H54 (cell line): ENCODE measurements around the gene ARMH3.
"Not testable (repeated sequence)": the region's sequence is repeated elsewhere in the genome, so short reads cannot be mapped to it uniquely, and the experiment has no call there.

Source experiments
- DNase-seq: peaks from one replicate; pipeline ENCODE4 v3.0.0; 2011; ENCODE audit warnings: low spot score, mixed read lengths; ENCODE audit not compliant: insufficient read length
- FAIRE-seq: peaks from 3 replicates; lab custom pipeline; 2011; peaks lifted over from hg19 to GRCh38; lab: Jason Lieb, UNC
- POLR2A ChIP-seq: IDR thresholded peaks from 2 replicates; pipeline ENCODE4 v1.6.1; 2011; ENCODE audit warnings: low read depth, mild to moderate bottlenecking, low read length

The ARMH3 gene

DNA sequence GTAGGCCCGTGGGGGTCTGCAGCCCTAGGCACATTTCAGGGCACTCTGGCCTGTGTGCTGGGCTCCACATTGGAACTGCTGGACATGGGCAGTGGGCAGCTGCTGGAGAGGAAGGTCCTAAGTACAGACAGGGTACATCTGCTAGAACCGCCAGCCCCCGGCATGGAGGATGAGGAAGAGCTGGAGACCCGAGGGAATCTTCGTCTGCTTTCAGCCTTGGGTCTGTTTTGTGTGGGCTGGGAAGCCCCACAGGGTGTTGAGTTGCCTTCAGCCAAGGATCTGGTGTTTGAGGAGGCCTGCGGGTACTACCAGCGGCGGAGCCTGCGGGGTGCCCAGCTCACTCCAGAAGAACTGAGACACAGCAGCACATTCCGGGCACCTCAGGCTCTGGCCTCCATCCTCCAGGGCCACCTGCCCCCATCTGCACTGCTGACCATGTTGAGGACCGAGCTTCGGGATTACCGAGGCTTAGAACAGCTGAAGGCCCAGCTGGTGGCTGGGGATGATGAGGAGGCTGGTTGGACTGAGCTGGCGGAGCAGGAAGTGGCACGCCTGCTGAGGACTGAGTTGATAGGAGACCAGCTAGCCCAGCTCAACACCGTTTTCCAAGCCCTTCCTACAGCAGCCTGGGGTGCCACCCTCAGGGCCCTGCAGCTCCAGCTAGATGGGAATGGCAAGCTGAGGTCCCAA is 10.6 kb upstream of the ARMH3 start:
- no peak for DNase-seq
- FAIRE-seq, result no peak

DNA sequence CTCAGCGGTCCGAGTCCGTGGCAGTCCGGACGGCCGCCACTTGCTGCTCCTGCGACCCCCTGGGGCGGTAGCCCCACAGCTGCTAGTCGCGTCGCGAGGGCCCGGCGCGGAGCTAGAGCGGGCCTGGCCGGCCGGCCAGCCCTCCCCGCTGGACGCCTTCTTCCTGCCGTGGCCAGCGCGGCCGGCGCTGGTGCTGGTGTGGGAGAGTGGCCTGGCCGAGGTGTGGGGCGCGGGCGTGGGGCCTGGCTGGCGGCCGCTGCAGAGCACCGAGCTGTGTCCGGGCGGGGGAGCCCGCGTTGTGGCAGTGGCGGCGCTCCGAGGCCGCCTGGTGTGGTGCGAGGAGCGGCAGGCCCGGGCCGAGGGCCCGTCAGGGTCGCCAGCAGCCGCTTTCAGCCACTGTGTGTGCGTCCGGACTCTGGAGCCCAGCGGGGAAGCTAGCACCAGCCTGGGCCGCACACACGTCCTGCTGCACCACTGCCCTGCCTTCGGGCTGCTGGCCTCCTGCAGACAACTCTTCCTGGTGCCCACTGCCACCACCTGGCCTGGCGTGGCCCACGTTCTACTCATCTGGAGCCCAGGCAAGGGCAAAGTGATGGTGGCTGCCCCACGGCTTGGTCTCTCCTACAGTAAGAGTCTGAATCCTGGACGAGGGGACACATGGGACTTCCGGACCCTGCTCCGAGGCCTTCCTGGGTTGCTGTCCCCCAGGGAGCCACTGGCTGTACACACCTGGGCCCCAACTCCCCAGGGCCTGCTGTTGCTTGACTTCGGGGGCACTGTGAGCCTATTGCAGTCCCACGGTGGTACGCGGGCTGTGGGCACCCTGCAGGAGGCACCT is 9.8 kb upstream of the ARMH3 start:
- DNase-seq (peak; percentile 26), FAIRE-seq (no peak)
- TF ChIP-seq POLR2A, result peak; percentile 46

More for the DNA sequence above, 10.6 kb upstream of the ARMH3 start:
- no peak for TF ChIP-seq POLR2A

DNA sequence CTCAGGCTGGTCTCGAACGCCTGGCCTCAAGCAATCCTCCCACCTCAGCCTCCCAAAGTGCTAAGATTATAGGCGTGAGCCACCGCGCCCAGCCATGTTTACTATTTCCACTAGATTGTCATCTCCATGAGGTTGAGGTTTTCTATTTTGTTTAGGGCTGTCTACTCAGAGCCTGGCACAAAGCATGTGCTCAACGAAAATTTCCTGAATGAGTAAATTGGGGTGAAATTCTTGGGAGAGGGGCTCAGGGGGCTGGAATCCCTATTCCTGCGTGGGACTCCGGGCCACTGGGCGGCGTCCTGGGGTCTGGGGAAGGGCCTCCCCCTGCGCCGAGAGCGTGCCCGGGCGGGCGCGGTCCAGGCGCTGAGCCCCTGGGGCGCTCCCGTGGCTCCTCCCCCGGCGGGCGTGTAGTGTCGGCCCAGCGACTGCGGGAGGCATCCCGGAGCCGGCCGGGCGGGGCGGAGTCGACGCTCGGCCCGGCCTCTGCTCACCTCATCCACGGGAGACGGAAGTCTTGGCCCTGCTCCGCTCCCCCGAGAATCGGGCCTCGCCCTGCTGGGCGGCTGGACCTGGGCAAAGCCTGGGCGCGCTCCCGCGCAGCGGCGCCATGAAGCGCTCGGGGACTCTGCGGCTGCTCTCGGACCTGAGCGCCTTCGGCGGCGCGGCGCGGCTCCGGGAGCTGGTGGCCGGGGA is 9.0 kb upstream of the ARMH3 start, which contains the start of gene HPS6:
Gene HPS6 (plus strand): TSS at position 482 of the 693 bp plus-strand sequence. CDS start 126 bp downstream, at position 608.
- TF ChIP-seq POLR2A, result peak; percentile 85
- FAIRE-seq (no peak), DNase-seq (peak; percentile 95)

DNA sequence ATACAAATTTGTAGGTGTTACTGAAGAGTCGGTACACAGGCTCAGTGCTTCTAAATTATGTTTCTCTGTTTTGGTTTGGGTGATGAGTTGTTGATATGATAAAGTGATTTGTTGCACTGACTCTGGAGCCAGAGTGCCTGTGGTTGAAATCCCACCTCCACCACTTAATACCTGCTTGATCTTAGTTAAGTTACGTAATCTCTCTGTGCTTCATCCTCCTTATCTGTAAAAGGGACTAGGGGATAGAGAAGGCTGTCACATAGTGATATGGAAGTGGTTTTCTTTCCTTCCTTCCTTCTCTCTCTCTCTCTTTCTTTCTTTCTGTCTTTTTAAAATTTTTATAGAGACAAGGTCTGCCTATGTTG is 8.5 kb upstream of the ARMH3 start:
- DNase-seq, result no peak
- no peak for TF ChIP-seq POLR2A
- FAIRE-seq, result no peak

DNA sequence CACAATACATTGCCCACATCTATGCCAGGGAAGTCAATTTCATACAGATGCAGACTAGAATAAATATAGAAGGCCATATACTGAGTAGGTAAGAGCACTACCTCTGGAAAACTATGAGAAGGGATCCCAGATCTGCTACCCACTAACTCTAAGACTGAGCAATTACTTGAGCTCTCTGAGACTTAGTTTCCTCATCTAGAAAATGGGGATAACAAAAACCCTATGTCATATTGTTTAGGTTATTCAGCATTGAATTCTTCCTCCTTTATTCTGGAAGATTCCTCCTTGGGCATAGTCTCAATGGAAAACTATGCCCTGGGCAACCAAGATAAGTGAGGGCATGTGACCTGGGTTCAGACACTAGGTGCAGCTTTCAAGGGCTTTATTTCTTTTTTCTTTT is 4.0 kb upstream of the ARMH3 start:
- FAIRE-seq, result no peak
- no peak for TF ChIP-seq POLR2A
- no peak for DNase-seq

DNA sequence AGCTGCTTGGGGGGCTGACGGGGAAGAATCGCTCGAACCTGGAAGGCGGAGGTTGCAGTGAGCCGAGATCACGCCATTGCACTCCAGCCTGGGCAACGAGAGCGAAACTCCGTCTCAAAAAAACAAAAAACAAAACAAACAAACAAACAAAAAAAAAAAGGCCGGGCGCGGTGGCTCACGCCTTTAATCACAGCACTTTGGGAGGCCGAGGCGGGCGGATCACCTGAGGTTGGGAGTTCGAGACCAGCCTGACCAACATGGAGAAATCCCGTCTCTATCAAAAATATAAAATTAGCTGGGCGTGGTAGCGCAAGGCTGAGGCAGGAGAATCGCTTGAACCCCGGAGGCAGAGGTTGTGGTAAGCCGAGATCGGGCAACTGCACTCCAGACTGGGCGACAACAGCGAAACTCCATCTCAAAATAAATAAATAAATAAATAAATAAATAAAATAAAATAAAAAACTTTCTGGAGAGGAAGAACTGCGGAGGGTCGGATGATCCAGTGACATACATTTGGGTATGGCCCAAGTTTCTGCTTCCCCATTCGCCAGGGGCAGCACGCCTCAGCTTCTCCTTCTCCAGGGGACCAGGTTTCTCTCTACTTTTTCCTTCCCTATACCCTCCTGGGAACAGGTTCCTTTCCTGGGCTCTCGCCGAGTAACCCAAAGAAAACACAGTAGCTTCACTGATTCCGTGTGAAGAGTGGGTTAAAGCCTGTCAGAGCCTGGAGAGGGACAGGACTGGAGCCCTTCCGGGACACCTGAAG is 909 bp downstream of the ARMH3 start:
- not testable (repeated sequence) for DNase-seq, FAIRE-seq

DNA sequence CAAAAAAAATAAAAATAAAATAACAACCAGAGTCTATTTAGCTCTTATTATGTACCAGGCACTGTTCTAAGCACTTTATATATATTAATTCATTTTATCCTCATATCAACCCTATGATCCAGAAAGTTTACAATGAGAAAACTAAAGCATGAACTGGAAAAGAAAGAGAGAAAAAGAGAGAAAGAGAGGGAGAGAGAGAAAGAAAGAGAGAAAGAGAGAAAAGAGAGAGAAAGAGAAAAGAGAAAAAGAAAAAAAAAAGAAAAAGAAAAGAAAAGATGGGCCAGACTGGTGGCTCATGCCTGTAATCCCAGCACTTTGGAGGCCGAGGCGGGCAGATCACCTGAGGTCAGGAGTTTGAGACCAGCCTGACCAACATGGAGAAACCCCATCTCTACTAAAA is 9.9 kb downstream of the ARMH3 start:
- no peak for FAIRE-seq

DNA sequence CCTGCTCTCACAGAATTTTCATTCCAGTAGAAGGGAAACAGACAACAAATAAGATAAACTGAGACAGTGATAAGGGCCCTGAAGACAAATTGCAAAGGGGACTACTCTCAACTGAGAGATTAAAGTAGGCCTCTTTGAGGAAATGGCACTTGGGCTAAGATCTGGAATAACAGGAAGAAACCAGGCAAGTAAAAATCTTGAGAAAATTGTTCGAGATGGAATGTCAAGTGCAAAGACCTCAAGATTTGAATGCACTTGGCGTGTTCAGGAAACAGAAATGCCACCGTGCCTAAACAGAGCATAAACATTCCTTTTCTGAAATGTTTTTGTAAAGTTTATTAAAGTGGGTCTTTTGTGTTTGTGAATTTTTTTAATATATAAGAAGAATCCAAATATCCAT is 10.7 kb downstream of the ARMH3 start:
- no peak for TF ChIP-seq POLR2A
- FAIRE-seq, result no peak
- DNase-seq, result no peak

More for the DNA sequence above, 9.9 kb downstream of the ARMH3 start:
- TF ChIP-seq POLR2A, result no peak
- DNase-seq, result no peak

DNA sequence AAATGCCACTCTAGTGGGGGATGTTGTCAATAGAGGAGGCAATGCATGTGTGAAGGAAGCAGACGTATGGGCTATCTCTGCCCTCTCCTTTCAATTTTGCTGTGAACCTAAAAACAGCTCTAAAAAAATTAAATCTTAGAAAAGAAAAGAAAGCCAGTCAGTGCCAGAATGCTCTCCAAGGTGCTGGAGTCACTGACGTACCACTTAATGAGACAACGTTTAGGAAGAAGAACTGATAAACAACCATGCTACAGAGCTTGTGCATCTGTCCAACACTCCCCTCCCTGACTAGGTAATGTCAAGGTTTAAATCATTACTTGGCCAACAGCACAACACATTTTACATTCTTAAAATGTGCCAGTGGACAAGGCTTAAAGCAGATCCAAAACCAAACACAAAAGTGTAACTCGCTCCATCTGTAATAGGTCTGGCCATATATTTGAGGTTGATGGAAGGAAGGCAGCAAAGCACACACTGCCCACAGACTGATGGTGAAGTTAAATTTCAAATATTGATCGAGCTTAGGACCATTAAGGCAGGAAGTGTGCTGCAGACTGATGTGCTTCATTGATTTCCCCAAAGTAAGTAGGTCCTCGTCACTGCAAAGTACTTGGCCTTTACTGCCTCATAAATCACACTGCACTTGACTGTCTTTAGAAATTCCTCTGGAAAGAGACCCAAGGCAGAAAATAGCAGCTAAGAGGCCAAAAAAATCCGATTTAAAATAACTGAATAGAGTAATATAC is 15.5 kb downstream of the ARMH3 start:
- no peak for TF ChIP-seq POLR2A
- FAIRE-seq, result no peak
- no peak for DNase-seq

DNA sequence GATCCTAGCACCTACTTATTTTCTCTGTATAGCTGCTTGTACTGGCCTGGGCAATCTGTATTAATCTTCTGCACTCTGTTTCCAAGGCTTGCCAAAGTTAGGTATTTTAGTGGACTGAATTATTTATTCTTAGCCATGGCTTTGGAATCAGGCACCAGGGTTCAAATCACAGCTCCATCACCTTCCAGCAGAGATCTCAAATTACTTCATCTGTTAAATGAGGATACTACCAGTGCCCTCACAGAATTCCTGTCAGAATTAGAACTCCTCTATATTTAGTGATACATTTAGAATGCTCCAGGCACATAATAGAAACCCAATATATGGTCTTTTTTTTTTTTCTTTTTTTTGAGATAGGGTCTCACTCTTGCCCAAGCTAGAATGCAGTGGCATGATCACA is 17.6 kb downstream of the ARMH3 start:
- no peak for TF ChIP-seq POLR2A
- no peak for FAIRE-seq
- DNase-seq, result no peak

DNA sequence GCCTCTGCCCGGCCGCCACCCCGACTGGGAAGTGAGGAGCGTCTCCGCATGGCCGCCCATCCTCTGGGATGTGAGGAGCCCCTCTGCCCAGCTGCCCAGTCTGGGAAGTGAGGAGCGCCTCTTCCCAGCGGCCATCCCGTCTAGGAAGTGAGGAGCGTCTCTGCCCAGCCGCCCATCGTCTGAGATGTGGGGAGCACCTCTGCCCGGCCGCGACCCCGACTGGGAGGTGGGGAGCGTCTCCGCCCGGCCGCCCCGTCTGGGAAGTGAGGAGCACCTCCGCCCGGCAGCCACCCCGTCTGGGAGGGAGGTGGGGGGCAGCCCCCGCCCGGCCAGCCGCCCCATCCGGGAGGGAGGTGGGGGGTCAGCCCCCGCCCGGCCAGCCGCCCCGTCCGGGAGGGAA is 20.2 kb downstream of the ARMH3 start:
- DNase-seq, FAIRE-seq: not testable (repeated sequence)

DNA sequence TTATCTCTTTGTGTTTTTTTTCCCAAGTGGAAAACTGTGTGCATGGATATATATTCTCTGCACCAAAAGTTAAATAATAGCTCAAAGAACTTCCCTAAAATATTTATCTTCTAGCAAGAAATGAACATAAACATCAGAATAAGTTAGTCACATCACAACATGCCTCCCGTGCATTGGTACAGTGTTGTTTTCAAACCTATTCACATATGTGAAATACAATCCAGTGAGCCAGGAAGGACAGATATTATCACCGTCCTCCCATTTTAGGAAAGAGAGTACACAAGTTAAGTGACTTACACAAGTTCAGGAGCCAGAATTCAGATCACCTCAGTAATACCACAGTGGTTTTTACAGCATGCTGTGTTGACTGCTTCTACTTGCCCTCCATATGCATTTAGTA is 22.2 kb downstream of the ARMH3 start:
- DNase-seq, result no peak

DNA sequence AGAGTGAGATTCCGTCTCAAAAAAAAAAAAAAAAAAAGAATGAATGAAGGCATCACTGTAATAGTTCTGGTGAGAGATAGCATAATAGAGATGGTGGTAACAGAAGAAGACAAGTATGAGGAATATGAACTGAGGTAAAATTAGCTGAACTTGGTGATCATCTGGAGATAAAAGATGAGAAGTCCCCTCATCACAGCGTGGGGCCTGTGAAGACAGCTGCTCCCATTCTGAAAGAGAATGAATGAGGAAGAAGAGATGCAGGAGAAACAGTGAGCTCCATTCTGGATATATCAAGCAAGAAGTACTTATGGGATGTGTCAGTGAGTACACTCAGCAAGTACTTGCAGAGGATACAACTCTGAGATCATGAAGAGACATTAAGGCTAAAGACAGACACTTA is 28.7 kb downstream of the ARMH3 start:
- FAIRE-seq (no peak), DNase-seq (no peak)
- TF ChIP-seq POLR2A, result no peak

More for the DNA sequence above, 22.2 kb downstream of the ARMH3 start:
- FAIRE-seq, result no peak
- no peak for TF ChIP-seq POLR2A
